Measurements from ENCODE around the gene AMOTL2. TPM values are rescaled to one million over a fixed set of nuclear protein-coding genes. Genes with fewer than 3 reads are reported as not detected.

The AMOTL2 gene
- not detected for total RNA-seq
- 0.10 TPM for polyA plus RNA-seq

DNA sequence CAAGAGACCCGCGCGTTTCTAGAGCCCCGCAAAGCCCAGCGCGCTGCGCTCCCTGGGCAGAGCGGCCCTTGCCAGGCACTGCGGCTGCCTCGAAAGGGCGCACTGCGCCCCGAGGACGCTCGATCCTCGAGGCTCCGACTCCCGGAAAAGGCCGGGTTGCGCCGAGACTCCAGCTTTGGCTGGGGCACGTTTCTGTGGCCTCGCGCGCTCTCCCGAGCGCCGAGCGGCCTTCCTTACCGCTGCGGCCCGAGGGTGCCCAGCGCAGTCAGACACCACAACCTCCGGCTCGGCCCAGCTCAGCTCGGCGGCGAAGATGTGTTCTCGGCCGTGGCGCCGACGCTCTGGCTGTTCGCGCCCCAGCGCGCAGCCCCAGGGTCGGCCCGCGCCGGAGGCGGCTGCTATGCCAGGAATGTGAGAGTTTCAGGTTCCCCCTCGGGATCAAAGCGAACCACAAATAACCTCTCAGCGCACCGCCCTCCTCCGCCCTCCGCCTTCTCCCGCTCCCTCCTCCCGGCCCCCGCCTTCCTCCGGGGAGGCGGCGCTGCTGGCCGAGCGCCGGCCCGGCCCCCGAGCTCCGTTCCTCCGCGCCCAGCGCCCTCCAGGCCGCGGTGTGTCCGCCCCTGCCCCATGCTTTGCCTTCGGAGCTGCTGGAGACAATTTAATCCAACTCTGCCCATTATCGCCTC is at the start of gene AMOTL2:
Gene AMOTL2, minus strand, starts transcription at position 343 of the 686 bp plus-strand sequence. CDS start 3,014 bp downstream, outside the sequence.
- ChIA-PET CTCF (no interaction called here), POLR2A (no interaction called here)
- Mint-ChIP-seq H3K36me3 (no peaks in the 10 kb centered on the region), H3K4me1 (peaks cover 11 to 16% (median 12%) of the 10 kb centered on the region in 3 donors), H3K4me3 (peak within 1 kb of the TSS in 6 of 7 donors; percentile 75 to 85 (median 84)), H3K27ac (peak within 1 kb of the TSS in 1 of 8 donors; percentile 47), H3K9me3 (no peaks in the 10 kb centered on the region), H3K27me3 (peaks cover 25 to 42% of the 10 kb centered on the region in 2 donors)
- Histone ChIP-seq H3K4me3 (ENCODE audit: low read length) (peak within 1 kb of the TSS; percentile 45), H3K27me3 (ENCODE audit: insufficient read depth, low read length, poor library complexity, severe bottlenecking) (peaks cover 25% of the 10 kb centered on the region), H3K9me3 (ENCODE audit: low read length) (no peaks in the 10 kb centered on the region), H3K4me1 (ENCODE audit: insufficient read depth, low read length) (peaks cover 10% of the 10 kb centered on the region), H3K36me3 (ENCODE audit: insufficient read depth, low read length) (no peaks in the 10 kb centered on the region), H3K27ac (ENCODE audit: low read depth, low read length) (no peak within 1 kb of the TSS)
- DNase-seq: no peak

DNA sequence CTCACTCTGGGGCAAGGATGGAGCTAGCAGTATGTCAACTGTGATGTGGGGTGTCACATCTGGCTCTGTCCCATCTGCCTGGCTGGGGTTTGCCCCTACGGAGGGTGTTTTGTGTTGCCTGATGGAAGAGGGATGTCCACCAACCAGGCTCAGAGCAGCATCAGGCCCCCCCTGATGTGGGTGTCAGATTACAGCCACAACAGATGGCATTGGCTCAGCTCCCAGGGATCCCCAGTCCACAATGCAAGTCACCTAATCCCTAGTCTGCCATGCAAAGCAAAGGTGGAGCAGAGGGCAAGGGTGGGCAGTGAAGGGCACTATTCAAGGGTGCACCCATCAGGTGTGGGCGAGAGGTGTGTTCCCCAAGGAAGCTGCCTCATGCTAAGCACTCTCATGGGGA is 48.9 kb upstream of the AMOTL2 start:
- ChIA-PET POLR2A (no interaction called here), CTCF (no interaction called here)
- H3K4me1 Mint-ChIP-seq: no peaks in the 10 kb centered on the region

DNA sequence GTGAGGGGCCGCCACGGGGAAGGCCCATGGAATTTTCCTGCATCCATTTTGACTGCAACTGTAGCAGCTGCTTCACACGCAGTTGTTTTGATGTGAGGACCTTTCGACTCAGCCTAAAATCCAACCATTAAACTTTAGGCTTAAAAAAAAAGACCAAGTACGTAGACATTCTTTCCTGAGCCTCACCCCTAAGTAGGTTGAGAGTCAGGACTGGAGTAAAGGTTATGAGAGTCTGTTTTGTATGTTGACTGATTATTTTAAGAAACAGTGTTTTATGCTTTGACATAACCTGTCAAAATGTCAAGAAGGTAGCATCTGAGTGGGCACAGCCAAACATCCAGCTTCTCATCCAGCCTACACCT is 45.7 kb upstream of the AMOTL2 start:
- H3K9me3 Mint-ChIP-seq: peaks cover 0 to 2% (median 0%) of the 10 kb centered on the region in 5 donors
- no peak overlapping the region for H3K27ac Mint-ChIP-seq
- Histone ChIP-seq H3K4me1 (ENCODE audit: insufficient read depth, low read length) (no peaks in the 10 kb centered on the region), H3K9me3 (ENCODE audit: low read length) (no peaks in the 10 kb centered on the region), H3K27me3 (ENCODE audit: insufficient read depth, low read length, poor library complexity, severe bottlenecking) (no peaks in the 10 kb centered on the region), H3K36me3 (ENCODE audit: insufficient read depth, low read length) (no peaks in the 10 kb centered on the region), H3K27ac (ENCODE audit: low read depth, low read length) (no peak overlapping the region), H3K4me3 (ENCODE audit: low read length) (no peak overlapping the region)
- ChIA-PET CTCF (no interaction called here), POLR2A (no interaction called here)
- H3K27me3 Mint-ChIP-seq: peaks cover 7 to 11% of the 10 kb centered on the region in 2 donors
- no peaks in the 10 kb centered on the region for H3K36me3 Mint-ChIP-seq
- no peak for DNase-seq
- H3K4me3 Mint-ChIP-seq: no peak overlapping the region
- H3K4me1 Mint-ChIP-seq: no peaks in the 10 kb centered on the region

More for the DNA sequence above, 48.9 kb upstream of the AMOTL2 start:
- no peaks in the 10 kb centered on the region for H3K4me1 ChIP-seq (ENCODE audit: insufficient read depth, low read length)
- Mint-ChIP-seq H3K9me3 (no peaks in the 10 kb centered on the region), H3K36me3 (no peaks in the 10 kb centered on the region), H3K27me3 (peaks cover 5 to 8% of the 10 kb centered on the region in 2 donors), H3K4me3 (no peak overlapping the region), H3K27ac (no peak overlapping the region)
- no peaks in the 10 kb centered on the region for H3K9me3 ChIP-seq (ENCODE audit: low read length)
- H3K27me3 ChIP-seq (ENCODE audit: insufficient read depth, low read length, poor library complexity, severe bottlenecking): no peaks in the 10 kb centered on the region
- H3K27ac ChIP-seq (ENCODE audit: low read depth, low read length): no peak overlapping the region
- H3K36me3 ChIP-seq (ENCODE audit: insufficient read depth, low read length): no peaks in the 10 kb centered on the region
- H3K4me3 ChIP-seq (ENCODE audit: low read length): no peak overlapping the region
- no peak for DNase-seq

DNA sequence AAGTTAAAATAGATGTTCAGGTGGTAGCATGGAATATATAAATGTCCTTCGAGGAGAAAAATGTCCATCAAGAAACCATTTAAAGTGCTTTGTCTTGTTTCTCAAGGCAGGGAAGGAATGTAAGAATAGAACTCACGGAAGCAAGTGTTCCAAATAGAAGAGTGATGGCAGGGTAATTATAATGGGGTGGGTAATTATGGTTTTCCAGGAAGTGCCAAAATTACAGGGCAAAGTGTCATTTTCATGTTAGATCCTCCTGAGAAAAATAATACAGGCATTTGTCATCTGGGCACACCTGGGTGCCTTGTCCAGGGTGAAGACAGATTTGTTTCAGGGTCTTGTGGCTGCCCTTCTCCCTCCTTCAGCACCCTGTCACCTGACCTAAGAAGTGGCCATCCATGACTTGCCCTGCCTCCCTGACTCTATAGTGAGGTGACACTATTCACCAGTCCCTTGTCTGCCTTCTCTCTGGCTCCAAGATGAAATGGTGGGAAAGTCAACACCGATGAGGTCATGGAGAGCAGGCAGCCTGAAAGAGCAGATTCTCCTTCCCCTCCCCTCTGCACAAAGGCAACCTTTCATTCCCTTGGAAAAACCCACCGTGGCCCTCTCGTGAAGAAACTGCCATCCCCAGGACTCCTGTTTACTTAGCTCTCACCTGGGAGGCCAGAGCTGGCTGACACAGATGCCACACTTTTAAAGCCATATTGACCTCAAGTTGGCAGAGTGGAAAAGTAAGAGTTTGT is 45.1 kb upstream of the AMOTL2 start:
- Mint-ChIP-seq H3K36me3 (no peaks in the 10 kb centered on the region), H3K4me3 (no peak overlapping the region), H3K27ac (no peak overlapping the region), H3K4me1 (no peaks in the 10 kb centered on the region), H3K9me3 (peaks cover 0 to 7% (median 3%) of the 10 kb centered on the region in 5 donors), H3K27me3 (peaks cover 7 to 13% of the 10 kb centered on the region in 2 donors)
- Histone ChIP-seq H3K9me3 (ENCODE audit: low read length) (no peaks in the 10 kb centered on the region), H3K4me1 (ENCODE audit: insufficient read depth, low read length) (no peaks in the 10 kb centered on the region), H3K27ac (ENCODE audit: low read depth, low read length) (no peak overlapping the region), H3K36me3 (ENCODE audit: insufficient read depth, low read length) (no peaks in the 10 kb centered on the region), H3K27me3 (ENCODE audit: insufficient read depth, low read length, poor library complexity, severe bottlenecking) (no peaks in the 10 kb centered on the region), H3K4me3 (ENCODE audit: low read length) (no peak overlapping the region)
- CTCF ChIA-PET: no interaction called here
- POLR2A ChIA-PET: no interaction called here
- DNase-seq: no peak

DNA sequence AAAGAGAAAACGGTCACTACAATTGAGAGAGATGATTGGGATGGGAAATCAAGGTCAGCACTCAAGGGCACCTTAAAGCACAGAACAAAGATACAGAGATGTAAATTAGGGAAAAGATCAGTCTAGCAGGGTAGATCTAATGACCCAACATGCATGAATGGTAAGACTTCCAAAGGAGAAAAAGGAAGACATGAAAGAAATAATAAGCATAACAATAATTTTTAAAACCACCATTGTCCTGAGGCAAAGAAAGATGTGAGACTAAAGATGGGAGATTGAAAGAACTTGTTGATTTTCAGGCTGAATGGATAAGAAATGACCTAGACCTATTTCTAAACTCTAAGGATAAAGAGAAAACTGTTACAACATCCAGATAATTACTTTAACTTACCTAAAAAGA is 34.8 kb upstream of the AMOTL2 start:
- POLR2A ChIA-PET: no interaction called here
- peaks cover 0 to 3% (median 3%) of the 10 kb centered on the region in 5 donors for H3K9me3 Mint-ChIP-seq
- CTCF ChIA-PET: no interaction called here
- no peaks in the 10 kb centered on the region for H3K4me1 ChIP-seq (ENCODE audit: insufficient read depth, low read length)
- peaks cover 36 to 70% of the 10 kb centered on the region in 2 donors for H3K27me3 Mint-ChIP-seq
- H3K4me3 Mint-ChIP-seq: no peak overlapping the region
- no peak overlapping the region for H3K27ac ChIP-seq (ENCODE audit: low read depth, low read length)
- no peaks in the 10 kb centered on the region for H3K9me3 ChIP-seq (ENCODE audit: low read length)
- DNase-seq: no peak
- no peaks in the 10 kb centered on the region for H3K36me3 Mint-ChIP-seq
- no peaks in the 10 kb centered on the region for H3K36me3 ChIP-seq (ENCODE audit: insufficient read depth, low read length)
- H3K4me3 ChIP-seq (ENCODE audit: low read length): no peak overlapping the region
- H3K27ac Mint-ChIP-seq: no peak overlapping the region
- H3K27me3 ChIP-seq (ENCODE audit: insufficient read depth, low read length, poor library complexity, severe bottlenecking): peaks cover 13% of the 10 kb centered on the region
- peaks cover 3 to 5% (median 4%) of the 10 kb centered on the region in 3 donors for H3K4me1 Mint-ChIP-seq

DNA sequence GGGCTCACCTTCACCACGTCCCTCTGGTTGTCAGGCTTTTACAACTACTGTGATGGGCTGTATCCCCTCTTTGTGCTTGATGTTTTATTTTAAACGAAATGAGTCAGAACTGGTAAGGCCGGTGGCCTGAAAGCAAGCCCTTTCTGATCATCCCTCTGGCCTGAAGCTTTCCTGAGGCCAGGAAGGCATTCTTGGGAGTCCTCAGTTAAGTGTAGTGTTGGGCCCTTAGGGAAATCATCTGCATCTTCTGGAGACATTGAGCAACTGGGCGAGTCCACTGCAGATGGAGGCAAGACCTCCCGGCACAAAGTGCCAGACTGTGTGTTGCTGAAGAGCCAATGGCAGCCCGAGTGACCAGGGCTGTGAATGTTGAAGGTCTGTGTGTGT is 33.0 kb upstream of the AMOTL2 start:
- Mint-ChIP-seq H3K4me3 (no peak overlapping the region), H3K36me3 (no peaks in the 10 kb centered on the region), H3K9me3 (peaks cover 0 to 7% (median 3%) of the 10 kb centered on the region in 5 donors), H3K27ac (no peak overlapping the region), H3K4me1 (peaks cover 3 to 5% (median 4%) of the 10 kb centered on the region in 3 donors), H3K27me3 (peaks cover 34 to 76% of the 10 kb centered on the region in 2 donors)
- no peak overlapping the region for H3K4me3 ChIP-seq (ENCODE audit: low read length)
- H3K27ac ChIP-seq (ENCODE audit: low read depth, low read length): no peak overlapping the region
- no peak for DNase-seq
- no peaks in the 10 kb centered on the region for H3K4me1 ChIP-seq (ENCODE audit: insufficient read depth, low read length)
- ChIA-PET CTCF (no interaction called here), POLR2A (no interaction called here)
- no peaks in the 10 kb centered on the region for H3K9me3 ChIP-seq (ENCODE audit: low read length)
- no peaks in the 10 kb centered on the region for H3K36me3 ChIP-seq (ENCODE audit: insufficient read depth, low read length)
- peaks cover 16% of the 10 kb centered on the region for H3K27me3 ChIP-seq (ENCODE audit: insufficient read depth, low read length, poor library complexity, severe bottlenecking)

DNA sequence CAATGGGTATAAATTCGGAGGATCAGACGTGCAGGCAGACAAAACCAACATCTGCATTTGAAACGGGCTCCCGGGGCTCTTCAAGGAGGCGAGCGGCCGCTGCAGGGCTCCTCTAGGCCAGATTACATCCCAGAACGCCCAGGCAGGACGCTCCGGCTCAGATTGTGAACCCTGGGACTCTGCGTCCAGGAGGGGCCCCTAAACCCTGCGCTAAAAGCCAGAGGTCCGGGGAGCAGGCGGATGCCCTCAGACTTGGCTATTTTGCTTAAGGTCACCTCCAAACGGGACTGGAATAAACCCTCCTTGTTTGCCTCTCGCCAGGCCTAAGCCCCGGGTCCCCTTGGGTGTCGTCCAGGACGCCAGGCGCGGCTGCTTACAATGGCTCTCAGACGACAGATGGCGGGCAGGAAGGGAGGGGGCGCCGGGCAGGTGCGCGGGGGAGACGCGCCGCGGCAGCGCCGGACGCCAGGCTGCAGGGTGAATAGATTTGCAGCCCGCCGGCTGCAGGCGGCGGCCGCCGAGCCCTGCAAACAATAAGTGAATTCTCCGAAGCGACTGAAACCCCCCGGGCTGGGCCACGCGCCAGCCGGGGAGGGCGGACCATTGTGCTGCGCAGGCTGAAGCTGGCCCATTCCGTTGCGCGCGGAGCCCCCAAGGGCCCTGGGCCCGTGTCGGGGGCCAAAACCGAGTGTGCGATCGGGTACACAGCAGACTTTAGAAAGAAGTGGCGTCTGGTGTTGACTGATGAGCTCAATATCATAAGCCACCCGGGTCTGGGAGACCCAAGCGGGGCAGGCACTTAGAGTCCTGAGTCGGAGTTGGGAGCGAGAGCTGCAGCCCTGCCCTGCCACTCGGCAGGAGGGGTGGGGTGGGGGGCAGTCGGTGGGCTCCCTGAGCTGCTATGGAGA is 32.3 kb upstream of the AMOTL2 start:
- no peak for DNase-seq
- H3K27ac ChIP-seq (ENCODE audit: low read depth, low read length): no peak overlapping the region
- H3K36me3 ChIP-seq (ENCODE audit: insufficient read depth, low read length): no peaks in the 10 kb centered on the region
- Mint-ChIP-seq H3K4me3 (peak overlapping the region in 1 of 7 donors; percentile 7), H3K9me3 (peaks cover 0 to 7% (median 3%) of the 10 kb centered on the region in 5 donors), H3K4me1 (peaks cover 3 to 5% (median 4%) of the 10 kb centered on the region in 3 donors), H3K36me3 (no peaks in the 10 kb centered on the region), H3K27me3 (peaks cover 40 to 77% of the 10 kb centered on the region in 2 donors), H3K27ac (no peak overlapping the region)
- no peak overlapping the region for H3K4me3 ChIP-seq (ENCODE audit: low read length)
- no peaks in the 10 kb centered on the region for H3K4me1 ChIP-seq (ENCODE audit: insufficient read depth, low read length)
- H3K27me3 ChIP-seq (ENCODE audit: insufficient read depth, low read length, poor library complexity, severe bottlenecking): peaks cover 16% of the 10 kb centered on the region
- POLR2A ChIA-PET: no interaction called here
- CTCF ChIA-PET: no interaction called here
- H3K9me3 ChIP-seq (ENCODE audit: low read length): no peaks in the 10 kb centered on the region
